ENCODE results near the gene C3orf70. TPM values are rescaled to one million over a fixed set of nuclear protein-coding genes. Genes with fewer than 3 reads are reported as not detected.
A peak's percentile ranks its signal among the peaks of the same experiment; 100 is the strongest.

Gene C3orf70
- total RNA-seq, 6 experiments from 2014 or later = 0.06 to 0.69 (median 0.30) TPM

GRCh38 chr3:185089343-185089742 lies 63.5 kb downstream of the C3orf70 start:
- Histone ChIP-seq H3K9me3 (no peaks in the 10 kb centered on the region), H3K27ac (no peak overlapping the region), H3K27me3 (no peaks in the 10 kb centered on the region), H3K36me3 (no peaks in the 10 kb centered on the region), H3K4me3 (no peak overlapping the region), H3K4me1 (no peaks in the 10 kb centered on the region)
- intact Hi-C loops (cut with DNase I) = no loop called here
- 75% methylated on average over 2 of the region's 2 CpGs for WGBS (ENCODE audit: insufficient coverage, low coverage, low lambda C conversion rate, missing lambda C conversion rate)
- DNase-seq = no peak
- ATAC-seq = no peak
- TF ChIP-seq CTCF (IDR thresholded peaks at IDR 0.05) (no peak), POLR2A (IDR thresholded peaks at IDR 0.05) (no peak)

- H3K36me3 ChIP-seq = no peaks in the 10 kb centered on the region
- H3K27me3 ChIP-seq = no peaks in the 10 kb centered on the region
- no peaks in the 10 kb centered on the region for H3K4me1 ChIP-seq
- ATAC-seq (peak in 1 of 4 donors; percentile 37), DNase-seq (no peak)
- intact Hi-C loops (cut with DNase I) = no loop called here
- TF ChIP-seq POLR2A (IDR thresholded peaks at IDR 0.05) (no peak), CTCF (IDR thresholded peaks at IDR 0.05) (no peak)
- no peak overlapping the region for H3K4me3 ChIP-seq
- WGBS (ENCODE audit: insufficient coverage, low coverage, low lambda C conversion rate, missing lambda C conversion rate) = 53% methylated on average over 3 of the region's 3 CpGs
- no peak overlapping the region for H3K27ac ChIP-seq
- no peaks in the 10 kb centered on the region for H3K9me3 ChIP-seq
Measured at GRCh38 chr3:185087419-185087818, 65.4 kb downstream of the C3orf70 start.

GRCh38 chr3:185084901-185085300 lies 68.0 kb downstream of the C3orf70 start:
- no peaks in the 10 kb centered on the region for H3K4me1 ChIP-seq
- no peak for TF ChIP-seq CTCF (IDR thresholded peaks at IDR 0.05)
- no peak for TF ChIP-seq POLR2A (IDR thresholded peaks at IDR 0.05)
- no peak overlapping the region for H3K27ac ChIP-seq
- H3K4me3 ChIP-seq = no peak overlapping the region
- no peaks in the 10 kb centered on the region for H3K36me3 ChIP-seq
- 66% methylated on average over 4 of the region's 5 CpGs for WGBS (ENCODE audit: insufficient coverage, low coverage, low lambda C conversion rate, missing lambda C conversion rate)
- H3K9me3 ChIP-seq = no peaks in the 10 kb centered on the region
- ATAC-seq (no peak), DNase-seq (no peak)
- no peaks in the 10 kb centered on the region for H3K27me3 ChIP-seq
- intact Hi-C loops (cut with DNase I) = no loop called here

- intact Hi-C loops (cut with DNase I) = no loop called here
- WGBS (ENCODE audit: insufficient coverage, low coverage, low lambda C conversion rate, missing lambda C conversion rate) = 67% methylated on average over 5 of the region's 5 CpGs
- no peaks in the 10 kb centered on the region for H3K36me3 ChIP-seq
- H3K27ac ChIP-seq = no peak overlapping the region
- DNase-seq (no peak), ATAC-seq (no peak)
- H3K4me1 ChIP-seq = no peaks in the 10 kb centered on the region
- no peaks in the 10 kb centered on the region for H3K27me3 ChIP-seq
- no peaks in the 10 kb centered on the region for H3K9me3 ChIP-seq
- H3K4me3 ChIP-seq = no peak overlapping the region
- TF ChIP-seq POLR2A (IDR thresholded peaks at IDR 0.05) = no peak
- TF ChIP-seq CTCF (IDR thresholded peaks at IDR 0.05) = no peak
Measured at GRCh38 chr3:185084402-185084801, 68.5 kb downstream of the C3orf70 start.

GRCh38 chr3:185082829-185083228 lies 70.0 kb downstream of the C3orf70 start:
- no peaks in the 10 kb centered on the region for H3K4me1 ChIP-seq
- H3K9me3 ChIP-seq = no peaks in the 10 kb centered on the region
- WGBS (ENCODE audit: insufficient coverage, low coverage, low lambda C conversion rate, missing lambda C conversion rate) = 61% methylated on average over 8 of the region's 14 CpGs
- H3K36me3 ChIP-seq = no peaks in the 10 kb centered on the region
- no peak overlapping the region for H3K4me3 ChIP-seq
- intact Hi-C loops (cut with DNase I) = no loop called here
- H3K27ac ChIP-seq = no peak overlapping the region
- no peaks in the 10 kb centered on the region for H3K27me3 ChIP-seq
- DNase-seq (no peak), ATAC-seq (no peak)
- no peak for TF ChIP-seq CTCF (IDR thresholded peaks at IDR 0.05)
- no peak for TF ChIP-seq POLR2A (IDR thresholded peaks at IDR 0.05)

All from right lobe of liver (tissue), 6 donors.